Measurements from ENCODE around the gene PFKP.

DNA sequence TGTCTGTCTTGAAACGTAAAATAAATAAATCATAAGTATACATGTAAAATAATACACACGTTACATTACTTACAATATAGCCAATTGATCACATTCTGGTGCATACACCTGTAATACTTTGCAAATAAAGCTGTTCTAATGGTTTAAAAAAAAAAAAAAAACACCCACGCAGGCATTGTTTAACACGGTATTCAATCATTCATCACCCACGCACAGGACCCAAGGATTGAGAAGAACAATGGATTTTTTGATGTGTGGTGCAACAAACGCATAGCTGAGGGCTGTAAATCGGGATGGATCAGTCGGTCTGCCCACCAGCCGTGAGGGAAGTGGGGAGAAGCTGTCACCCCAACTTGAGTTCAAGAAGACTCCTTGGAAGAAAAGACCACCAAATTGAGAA is 96.5 kb downstream of the PFKP start:
- TF ChIP-seq, protein P1, sequence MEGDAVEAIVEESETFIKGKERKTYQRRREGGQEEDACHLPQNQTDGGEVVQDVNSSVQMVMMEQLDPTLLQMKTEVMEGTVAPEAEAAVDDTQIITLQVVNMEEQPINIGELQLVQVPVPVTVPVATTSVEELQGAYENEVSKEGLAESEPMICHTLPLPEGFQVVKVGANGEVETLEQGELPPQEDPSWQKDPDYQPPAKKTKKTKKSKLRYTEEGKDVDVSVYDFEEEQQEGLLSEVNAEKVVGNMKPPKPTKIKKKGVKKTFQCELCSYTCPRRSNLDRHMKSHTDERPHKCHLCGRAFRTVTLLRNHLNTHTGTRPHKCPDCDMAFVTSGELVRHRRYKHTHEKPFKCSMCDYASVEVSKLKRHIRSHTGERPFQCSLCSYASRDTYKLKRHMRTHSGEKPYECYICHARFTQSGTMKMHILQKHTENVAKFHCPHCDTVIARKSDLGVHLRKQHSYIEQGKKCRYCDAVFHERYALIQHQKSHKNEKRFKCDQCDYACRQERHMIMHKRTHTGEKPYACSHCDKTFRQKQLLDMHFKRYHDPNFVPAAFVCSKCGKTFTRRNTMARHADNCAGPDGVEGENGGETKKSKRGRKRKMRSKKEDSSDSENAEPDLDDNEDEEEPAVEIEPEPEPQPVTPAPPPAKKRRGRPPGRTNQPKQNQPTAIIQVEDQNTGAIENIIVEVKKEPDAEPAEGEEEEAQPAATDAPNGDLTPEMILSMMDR (IDR thresholded peaks at IDR 0.05), result no peak
- TF ChIP-seq POLR2A (IDR thresholded peaks at IDR 0.05; ENCODE audit: low read depth), result no peak
- TF ChIP-seq EP300 (IDR thresholded peaks at IDR 0.05), result no peak

Measured in esophagus muscularis mucosa (tissue), 4 donors.